Measurements from ENCODE around the gene MYO5A. TPM values are rescaled to one million over a fixed set of nuclear protein-coding genes. Genes with fewer than 3 reads are reported as not detected.

MYO5A gene
- total RNA-seq, 2 donors from 2014 or later: 5.9 to 7.9 TPM

GRCh38 chr15:52397118-52397517 lies 131.6 kb downstream of the MYO5A start:
- ATAC-seq: no peak
- intact Hi-C loops (cut with DNase I, micrococcal nuclease): no loop called here

GRCh38 chr15:52394118-52394517 lies 134.6 kb downstream of the MYO5A start:
- ATAC-seq: no peak
- intact Hi-C loops (cut with DNase I, micrococcal nuclease): no loop called here
- DNase-seq: no peak

More at GRCh38 chr15:52397118-52397517, 131.6 kb downstream of the MYO5A start:
- DNase-seq: no peak

- no peak for ATAC-seq
- intact Hi-C loops (cut with DNase I, micrococcal nuclease): no loop called here
- no peak for DNase-seq
Measured at GRCh38 chr15:52392008-52392687, 136.5 kb downstream of the MYO5A start.

GRCh38 chr15:52391069-52391468 lies 137.6 kb downstream of the MYO5A start:
- no peak for ATAC-seq
- no peak for DNase-seq
- intact Hi-C loops (cut with DNase I, micrococcal nuclease): no loop called here

- DNase-seq (no peak), ATAC-seq (no peak)
- intact Hi-C loops (cut with DNase I, micrococcal nuclease): no loop called here
Measured at GRCh38 chr15:52385670-52386069, 143.0 kb downstream of the MYO5A start.

- intact Hi-C loops (cut with DNase I, micrococcal nuclease): no loop called here
- DNase-seq (no peak), ATAC-seq (no peak)
Measured at GRCh38 chr15:52383100-52383588, 145.5 kb downstream of the MYO5A start.

GRCh38 chr15:52382647-52383046 lies 146.0 kb downstream of the MYO5A start:
- no peak for ATAC-seq
- intact Hi-C loops (cut with DNase I, micrococcal nuclease): no loop called here

GRCh38 chr15:52379395-52380106 lies 149.1 kb downstream of the MYO5A start:
- DNase-seq (no peak), ATAC-seq (no peak)
- intact Hi-C loops (cut with DNase I, micrococcal nuclease): loop anchor here in 1 of 2 donors (10.0 kb wide), 1 partner anchor 45 kb away; no protein-coding TSS in a partner anchor

More at GRCh38 chr15:52382647-52383046, 146.0 kb downstream of the MYO5A start:
- DNase-seq: no peak

GRCh38 chr15:52378746-52379394 lies 149.8 kb downstream of the MYO5A start:
- intact Hi-C loops (cut with DNase I, micrococcal nuclease): loop anchor here in 1 of 2 donors (10.0 kb wide), 1 partner anchor 46 kb away; no protein-coding TSS in a partner anchor
- DNase-seq (no peak), ATAC-seq (no peak)

GRCh38 chr15:52370010-52370409 lies 158.7 kb downstream of the MYO5A start:
- intact Hi-C loops (cut with DNase I, micrococcal nuclease): loop anchor here in 1 of 2 donors (10.0 kb wide), 1 partner anchor 55 kb away; no protein-coding TSS in a partner anchor
- DNase-seq (peak in 1 of 2 donors; percentile 26), ATAC-seq (no peak)

- ATAC-seq (no peak), DNase-seq (no peak)
- intact Hi-C loops (cut with DNase I, micrococcal nuclease): no loop called here
Measured at GRCh38 chr15:52369455-52369854, 159.2 kb downstream of the MYO5A start.

- ATAC-seq (no peak), DNase-seq (no peak)
- intact Hi-C loops (cut with DNase I, micrococcal nuclease): no loop called here
Measured at GRCh38 chr15:52369030-52369429, 159.7 kb downstream of the MYO5A start.

GRCh38 chr15:52368402-52368801 lies 160.3 kb downstream of the MYO5A start:
- no peak for ATAC-seq
- intact Hi-C loops (cut with DNase I, micrococcal nuclease): no loop called here

GRCh38 chr15:52362497-52362896 lies 166.2 kb downstream of the MYO5A start:
- intact Hi-C loops (cut with DNase I, micrococcal nuclease): no loop called here
- ATAC-seq: no peak

More at GRCh38 chr15:52368402-52368801, 160.3 kb downstream of the MYO5A start:
- no peak for DNase-seq

GRCh38 chr15:52361975-52362494 lies 166.6 kb downstream of the MYO5A start:
- intact Hi-C loops (cut with DNase I, micrococcal nuclease): no loop called here
- DNase-seq (no peak), ATAC-seq (no peak)

More at GRCh38 chr15:52362497-52362896, 166.2 kb downstream of the MYO5A start:
- no peak for DNase-seq

GRCh38 chr15:52361494-52361893 lies 167.2 kb downstream of the MYO5A start:
- intact Hi-C loops (cut with DNase I, micrococcal nuclease): no loop called here
- DNase-seq (no peak), ATAC-seq (no peak)

- DNase-seq: no peak
- intact Hi-C loops (cut with DNase I, micrococcal nuclease): no loop called here
- peak; percentile 87 for ATAC-seq
Measured at GRCh38 chr15:52360229-52361203, 168.2 kb downstream of the MYO5A start.

- DNase-seq: no peak
- intact Hi-C loops (cut with DNase I, micrococcal nuclease): no loop called here
- peak; percentile 32 for ATAC-seq
Measured at GRCh38 chr15:52359722-52360121, 169.0 kb downstream of the MYO5A start.
